HG02852 (cell line): ENCODE data around the gene MKLN1.
A peak's percentile ranks its signal among the peaks of the same experiment; 100 is the strongest.
"Not testable (repeated sequence)": the region's sequence is repeated elsewhere in the genome, so short reads cannot be mapped to it uniquely, and the experiment has no call there.

Experiments
- ATAC-seq: cut with Tn5 transposase; IDR thresholded peaks from one replicate; pipeline ENCODE4 v1.9.1; 2021; ENCODE audit warnings: mild to moderate bottlenecking, moderate library complexity; ENCODE audit not compliant: unreplicated experiment

MKLN1 gene

DNA sequence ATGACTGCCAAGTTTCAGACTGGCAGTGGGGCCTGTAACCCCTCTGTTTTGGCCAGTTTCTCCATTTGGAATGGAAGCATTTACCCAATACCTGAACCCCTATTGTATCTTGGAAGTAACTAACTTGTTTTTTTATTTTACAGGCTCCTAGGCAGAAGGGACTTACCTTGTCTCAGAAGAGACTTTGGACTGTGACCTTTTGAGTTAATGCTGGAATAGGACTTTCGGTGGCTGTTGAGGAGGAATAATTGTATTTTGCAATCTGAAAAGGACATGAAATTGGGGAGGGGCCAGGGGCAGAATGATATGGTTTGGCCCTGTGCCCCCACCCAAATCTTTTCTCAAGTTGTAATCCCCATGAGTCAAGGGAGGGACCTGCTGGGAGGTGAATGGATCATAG lies 20.0 kb upstream of the MKLN1 start:
- no peak for ATAC-seq

DNA sequence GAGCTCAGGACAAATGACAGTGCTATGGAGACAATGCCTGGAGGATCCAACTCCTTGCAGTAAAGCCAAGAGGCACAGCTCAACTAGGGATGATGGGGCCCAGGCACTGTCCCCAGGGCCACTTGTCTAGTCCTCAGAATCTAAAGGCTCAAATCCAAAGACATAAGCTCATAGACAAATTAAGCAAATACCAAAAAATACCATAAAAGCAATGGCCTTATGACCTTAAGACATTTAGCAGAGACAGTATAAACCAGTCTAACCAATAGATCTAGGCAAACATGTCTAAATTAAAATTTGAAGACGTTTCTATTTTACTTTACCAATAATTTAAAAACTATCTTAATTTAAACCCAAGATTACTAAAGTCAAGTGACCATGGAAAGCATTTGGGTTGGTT lies 14.8 kb upstream of the MKLN1 start:
- no peak for ATAC-seq

DNA sequence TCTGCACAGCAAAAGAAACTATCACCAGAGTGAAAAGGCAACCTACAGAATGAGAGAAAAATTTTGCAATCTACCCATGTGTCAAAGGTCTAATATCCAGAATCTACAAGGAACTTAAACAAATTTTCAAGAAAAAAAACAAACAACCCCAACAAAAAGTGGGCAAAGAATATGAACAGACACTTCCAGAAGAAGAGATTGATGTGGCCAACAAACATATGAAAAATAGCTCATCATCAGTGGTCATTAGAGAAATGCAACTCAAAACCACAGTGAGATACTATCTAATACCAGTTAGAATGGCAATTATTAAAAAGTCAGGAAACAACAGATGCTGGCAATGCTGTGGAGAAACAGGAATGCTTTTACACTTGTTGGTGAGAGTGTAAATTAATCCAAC lies 7.1 kb upstream of the MKLN1 start:
- no peak for ATAC-seq

DNA sequence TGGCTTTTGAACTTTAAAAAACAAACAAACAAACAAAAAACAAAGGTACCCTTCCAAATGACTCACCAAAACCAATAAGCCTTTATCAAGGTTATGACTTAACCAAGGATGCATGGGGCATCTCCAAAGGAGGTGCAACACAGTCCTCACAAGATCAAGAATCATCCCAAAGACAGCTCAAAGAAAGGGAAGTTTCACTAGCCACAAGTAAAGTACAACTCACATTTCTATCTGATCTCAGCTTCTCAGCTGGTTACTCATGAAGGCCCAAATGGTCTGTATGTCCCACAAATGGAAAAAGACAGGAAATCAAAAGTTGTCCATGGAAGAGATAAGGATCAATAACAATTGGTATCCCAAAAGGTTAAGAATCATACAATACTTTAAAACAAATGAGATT lies 6.0 kb upstream of the MKLN1 start:
- ATAC-seq, result no peak

DNA sequence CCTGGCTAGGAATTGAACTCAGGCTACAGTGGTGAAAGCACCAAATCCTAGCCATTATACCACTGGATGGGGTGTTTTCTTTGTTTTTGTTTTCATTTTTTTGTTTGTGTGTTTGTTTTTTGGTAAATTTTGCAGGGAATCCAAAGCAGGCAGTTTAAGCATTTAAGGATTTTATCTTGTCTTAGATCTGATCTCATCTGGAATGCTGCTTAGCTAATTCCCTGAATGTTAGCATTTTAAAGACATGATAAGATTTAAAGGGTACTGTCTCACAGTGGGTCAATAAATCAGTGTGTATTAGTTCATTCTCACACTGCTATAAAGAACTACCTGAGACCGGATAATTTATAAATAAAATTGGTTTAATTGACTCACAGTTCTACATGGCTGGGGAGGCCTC lies 5.6 kb upstream of the MKLN1 start:
- no peak for ATAC-seq

DNA sequence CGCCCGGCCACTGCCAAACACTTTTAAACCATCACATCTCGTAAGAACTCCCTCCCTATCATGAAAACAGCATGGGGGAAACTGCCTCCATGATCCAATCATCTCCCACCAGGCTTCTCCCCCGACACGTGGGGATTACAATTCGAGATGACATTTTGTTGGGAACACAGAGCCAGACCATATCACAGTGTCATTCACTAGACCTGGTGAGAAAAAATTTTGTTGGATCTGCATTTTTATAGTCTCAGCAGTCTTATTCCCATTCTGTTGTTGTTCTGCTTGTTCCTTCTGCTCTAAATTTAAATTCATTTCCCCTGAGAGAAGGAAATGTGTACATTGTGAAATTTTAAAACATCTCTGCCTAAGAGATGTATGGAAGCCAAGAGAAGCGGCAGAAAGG lies 4.8 kb upstream of the MKLN1 start:
- no peak for ATAC-seq

DNA sequence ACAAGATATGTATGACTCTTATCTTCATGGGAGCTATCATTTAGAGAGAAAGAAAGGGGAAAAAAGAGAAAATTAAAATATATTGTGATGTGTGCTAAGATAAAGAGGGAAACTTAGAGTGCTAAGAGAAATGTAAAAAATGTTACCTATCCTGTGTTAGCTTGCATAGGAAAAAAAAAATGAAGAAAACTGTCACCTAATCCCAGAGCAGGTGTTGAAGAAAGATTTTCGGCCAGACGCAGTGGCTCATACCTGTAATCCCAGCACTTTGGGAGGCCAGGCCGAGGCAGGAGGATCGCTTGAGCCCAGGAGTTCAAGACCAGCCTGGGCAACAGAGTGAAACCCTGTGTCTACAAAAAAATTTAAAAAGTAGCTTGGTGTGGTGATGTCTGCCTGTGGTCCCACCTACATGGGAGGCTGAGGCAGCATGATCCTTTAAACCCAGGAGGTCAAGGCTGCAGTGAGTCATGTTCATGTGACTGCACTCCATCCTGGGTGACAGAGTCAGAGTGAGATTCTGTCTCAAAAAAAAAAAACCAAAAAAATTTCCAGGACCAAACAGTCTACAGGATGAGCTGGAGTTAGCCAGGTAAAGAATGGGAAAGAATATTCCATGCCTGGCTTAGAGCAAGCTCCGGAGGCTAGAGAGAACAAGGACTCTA lies 2.4 kb upstream of the MKLN1 start:
- ATAC-seq, result no peak

DNA sequence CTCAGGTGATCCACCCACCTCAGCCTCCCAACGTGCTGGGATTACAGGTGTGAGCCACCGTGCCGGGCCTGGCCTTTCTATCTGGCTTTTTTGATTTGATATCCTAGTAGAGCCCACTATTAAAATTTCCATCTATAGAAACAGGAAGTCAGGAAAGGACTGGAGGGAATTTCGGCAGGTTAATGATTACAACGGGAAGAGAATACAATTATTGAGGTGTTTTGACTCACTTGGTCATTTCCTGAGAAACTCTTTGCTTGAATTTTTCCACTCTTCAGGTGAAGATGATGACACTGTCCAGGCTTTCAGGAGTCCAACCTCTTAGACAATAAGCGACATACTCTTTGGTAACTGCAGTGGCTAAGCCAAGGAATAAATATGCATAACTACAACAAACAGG lies 1.1 kb upstream of the MKLN1 start:
- no peak for ATAC-seq

DNA sequence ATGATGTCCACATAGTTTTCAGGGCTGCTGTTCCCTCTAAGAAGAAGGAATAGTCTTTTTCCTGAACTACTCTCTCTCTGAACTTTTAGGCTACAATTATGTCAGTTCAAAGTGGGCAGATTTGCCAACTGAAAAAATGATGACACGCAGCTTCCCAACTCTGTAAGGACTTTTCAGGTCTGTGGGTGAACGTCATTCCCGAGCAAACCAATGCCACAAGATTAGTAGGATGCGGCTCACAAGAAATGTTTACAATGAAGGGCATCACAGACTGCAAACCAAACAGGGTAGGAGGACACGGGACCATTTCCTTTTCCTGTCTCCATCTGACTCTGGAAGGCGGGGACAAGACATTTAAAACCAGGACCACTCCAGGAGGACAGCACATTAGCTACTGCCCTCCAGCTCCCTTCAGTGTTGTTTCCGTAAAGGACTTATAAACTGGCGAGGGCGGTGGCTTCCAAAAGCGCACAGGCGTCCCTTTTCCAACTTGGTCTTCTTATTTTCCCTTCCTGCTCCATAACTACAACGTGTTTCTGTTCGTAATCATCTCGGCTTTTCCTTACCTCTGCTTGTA lies 539 bp upstream of the MKLN1 start:
- peak; percentile 10 for ATAC-seq

DNA sequence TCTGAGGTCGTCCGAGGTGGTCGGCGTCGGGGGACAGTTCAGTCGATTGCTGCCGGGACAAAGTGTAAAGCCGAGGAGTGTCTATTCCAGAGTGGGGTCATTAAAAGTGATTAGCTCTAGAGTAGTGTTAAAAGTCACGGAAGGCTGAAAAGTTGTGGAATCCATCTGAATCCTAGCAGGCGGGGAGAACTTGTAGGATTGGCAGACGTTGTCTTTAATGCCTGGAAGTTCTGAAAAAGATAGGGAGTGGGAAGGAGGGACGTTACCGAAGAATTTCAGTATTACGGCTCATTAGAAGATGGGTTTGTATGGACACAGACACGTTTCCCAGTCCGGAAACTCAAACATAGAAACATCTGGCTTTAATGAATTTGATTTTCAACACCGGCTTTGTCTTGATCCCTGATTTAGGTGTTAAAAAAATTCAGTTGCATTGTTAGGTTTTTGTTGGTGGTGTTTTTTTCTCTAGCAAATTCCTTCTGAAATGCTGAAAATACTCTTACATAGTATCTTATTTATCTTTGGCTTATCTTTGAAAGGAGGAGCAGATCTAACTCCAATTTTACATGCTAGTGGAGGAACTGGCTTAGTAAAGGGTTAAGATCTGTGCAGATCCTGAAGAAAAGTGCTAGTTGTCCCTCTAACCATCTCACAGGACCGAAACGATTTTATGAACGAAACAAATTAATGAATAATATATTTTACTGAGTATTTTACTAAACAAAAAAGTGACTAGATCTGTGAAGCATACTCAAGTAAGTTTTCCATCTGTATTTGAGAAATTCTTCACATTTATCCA lies 900 bp downstream of the MKLN1 start:
- no peak for ATAC-seq

DNA sequence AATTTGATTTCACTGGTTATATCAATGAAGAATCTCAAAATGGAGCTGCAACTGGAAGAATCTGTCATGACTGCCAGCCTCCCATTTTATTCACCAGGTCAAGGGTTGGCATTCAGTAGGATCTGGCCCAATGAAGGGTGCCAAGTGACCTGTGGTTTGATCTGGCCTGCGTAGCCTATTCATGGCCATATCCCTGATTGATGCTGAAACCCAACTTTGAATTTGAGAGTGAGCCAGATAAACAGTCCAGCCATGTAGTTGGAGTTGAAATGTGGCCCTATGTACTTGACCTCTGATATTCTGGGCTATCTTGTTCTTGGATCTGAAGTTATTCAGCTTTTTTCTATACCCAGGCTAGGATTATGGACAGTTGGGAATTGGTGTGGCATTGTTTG lies 1.5 kb downstream of the MKLN1 start:
- ATAC-seq, result no peak

DNA sequence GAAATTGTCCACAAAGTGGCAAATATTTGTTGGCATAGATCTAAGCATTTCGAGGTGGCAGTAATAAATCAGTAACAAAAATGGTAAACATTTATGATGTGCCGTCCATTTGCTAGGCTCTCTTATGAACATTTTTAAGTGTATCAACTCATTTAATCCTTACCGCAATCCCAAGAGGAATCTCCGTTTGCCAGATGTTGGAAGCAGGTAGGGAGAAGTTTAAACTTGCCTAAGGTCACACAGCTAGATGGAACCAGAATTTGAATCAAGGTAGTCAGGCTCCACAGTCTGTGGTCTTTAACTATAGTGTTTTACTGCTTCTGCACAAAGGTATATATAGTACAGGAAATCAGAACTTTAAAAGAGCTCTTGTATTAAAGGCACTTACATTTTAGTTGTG lies 2.6 kb downstream of the MKLN1 start:
- ATAC-seq, result no peak

DNA sequence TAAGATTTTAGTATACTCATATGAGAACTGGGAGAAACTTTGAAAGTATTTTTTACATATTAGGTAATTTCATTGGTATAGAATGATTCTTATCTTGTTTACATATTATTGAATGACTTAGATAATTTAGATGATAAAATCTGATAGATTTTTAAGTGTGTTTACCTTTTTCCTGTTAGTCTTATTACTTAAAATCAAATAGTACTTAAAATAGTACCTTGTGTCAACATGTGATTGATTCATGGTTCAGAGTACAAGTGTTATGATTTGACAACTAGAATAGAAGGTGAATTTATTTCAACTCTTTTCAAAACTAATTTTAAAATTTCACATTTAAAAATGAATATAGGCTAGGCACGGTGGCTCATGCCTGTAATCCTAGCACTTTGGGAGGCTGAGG lies 4.1 kb downstream of the MKLN1 start:
- ATAC-seq, result no peak

DNA sequence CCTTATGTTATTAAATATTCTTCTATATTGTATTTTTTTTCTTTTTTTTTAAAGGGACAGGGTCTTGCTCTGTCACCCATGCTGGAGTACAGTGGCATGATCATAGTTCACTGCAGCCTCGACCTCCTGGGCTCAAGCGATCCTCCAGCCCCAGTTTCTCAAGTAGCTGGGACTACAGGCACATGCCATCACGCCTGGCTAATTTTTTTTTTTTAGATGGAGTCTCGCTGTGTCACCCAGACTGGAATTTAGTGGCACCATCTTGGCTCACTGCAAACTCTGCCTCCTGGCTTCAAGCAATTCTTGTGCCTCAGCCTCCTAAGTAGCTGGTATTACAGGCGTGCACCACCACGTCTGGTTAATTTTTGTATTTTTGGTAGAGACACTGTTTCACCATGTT lies 5.1 kb downstream of the MKLN1 start:
- ATAC-seq, result not testable (repeated sequence)

DNA sequence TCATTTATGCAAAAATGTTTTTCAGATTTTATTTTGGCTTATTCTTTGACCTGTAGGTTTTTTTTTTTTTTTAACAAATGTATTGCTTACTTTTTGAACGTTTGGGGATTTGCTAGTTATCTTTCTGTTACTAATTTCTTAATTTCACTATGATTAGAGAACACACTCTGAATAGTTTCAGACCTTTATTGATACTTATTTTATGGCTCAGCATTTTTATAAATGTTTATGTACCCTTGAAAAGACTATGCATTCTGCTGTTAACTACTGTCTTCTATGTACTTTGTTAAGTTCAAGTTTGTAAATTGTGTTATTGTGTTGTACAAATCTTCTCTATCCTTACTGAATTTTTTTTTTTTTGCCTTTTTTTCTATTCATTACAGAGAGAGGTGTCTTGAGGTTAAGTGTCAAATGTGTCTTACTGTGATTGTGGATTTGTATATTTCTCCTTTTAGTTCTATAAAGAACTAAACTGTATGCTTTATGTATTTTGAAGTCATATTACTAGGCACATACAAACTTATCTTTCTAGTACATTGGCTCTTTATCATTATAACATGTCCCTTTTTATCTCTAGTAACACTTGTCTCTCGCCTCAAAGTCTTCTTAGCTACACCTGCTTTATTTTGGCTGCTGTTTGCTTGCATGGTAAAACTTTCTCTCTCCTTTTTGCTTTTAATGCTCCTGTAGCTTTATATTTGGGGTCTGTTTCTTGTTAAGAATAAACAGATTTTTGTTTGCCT lies 8.1 kb downstream of the MKLN1 start:
- no peak for ATAC-seq

DNA sequence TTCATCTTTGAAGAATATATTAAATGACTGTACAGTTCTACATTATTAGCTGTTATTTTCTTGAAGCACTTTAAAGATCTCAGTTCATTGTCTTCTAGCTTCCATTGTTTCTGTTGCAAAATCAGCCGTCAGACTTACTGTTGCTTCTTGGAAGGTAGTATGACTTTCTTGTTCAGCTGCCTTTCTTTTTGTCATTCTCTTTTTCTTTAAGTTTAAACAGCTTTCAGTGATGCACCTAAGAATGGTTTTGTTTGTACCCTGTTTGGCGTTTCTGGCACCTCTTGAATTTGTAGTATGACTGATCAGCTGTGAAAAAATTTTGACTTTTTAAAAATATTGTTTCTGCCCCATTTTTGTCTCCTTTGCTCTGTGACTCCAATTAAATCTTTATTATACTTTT lies 9.3 kb downstream of the MKLN1 start:
- no peak for ATAC-seq

DNA sequence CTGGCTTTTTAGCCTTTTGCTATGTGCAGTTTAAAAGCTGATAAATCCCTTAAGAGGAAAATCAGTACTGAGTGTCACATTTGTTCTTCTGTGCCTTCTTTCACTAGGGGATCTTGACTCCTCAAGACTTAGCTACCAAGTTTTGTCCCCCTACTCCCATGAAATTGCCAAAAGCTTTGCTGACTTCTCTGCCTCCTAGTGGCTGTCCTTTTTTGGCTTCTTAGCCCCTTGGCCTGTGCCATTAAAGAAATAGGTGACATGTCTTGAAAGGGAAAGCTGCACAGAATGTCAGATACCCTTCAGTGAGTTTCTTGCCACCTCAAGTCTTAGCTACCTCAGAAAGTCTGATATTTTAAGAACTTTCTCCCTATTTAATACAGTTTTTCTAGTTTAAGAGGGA lies 10.5 kb downstream of the MKLN1 start:
- no peak for ATAC-seq

DNA sequence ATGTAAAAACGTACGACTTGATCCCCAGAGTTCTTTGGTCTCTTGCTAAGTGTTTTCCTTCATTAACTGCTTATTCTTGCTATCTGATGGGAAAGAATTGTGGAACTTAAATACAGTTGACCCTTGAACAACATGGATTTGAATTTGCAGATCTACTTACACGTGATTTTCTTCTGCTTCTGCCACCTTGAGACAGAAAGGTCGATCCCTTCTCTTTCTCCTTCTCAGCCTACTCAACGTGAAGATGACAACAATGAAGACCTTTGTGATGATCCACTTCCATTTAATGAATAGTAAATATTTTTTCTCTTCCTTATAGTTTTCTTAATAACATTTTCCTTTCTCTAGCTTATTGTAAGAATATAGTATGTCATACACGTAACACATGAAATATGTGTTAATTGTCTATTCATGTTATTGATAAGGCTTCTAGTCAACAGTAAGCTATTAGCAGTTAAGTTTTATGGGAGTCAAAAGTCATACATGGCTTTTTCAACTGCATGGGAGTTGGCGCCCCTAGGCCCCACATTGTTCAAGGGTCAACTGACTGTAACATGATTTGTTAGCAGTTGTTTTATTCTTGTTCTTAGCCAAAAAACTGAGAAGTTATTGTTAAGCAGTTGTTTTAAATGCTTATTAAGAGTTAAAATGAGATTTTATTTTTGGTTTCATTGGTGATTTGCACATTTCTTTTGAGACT lies 11.2 kb downstream of the MKLN1 start:
- no peak for ATAC-seq

DNA sequence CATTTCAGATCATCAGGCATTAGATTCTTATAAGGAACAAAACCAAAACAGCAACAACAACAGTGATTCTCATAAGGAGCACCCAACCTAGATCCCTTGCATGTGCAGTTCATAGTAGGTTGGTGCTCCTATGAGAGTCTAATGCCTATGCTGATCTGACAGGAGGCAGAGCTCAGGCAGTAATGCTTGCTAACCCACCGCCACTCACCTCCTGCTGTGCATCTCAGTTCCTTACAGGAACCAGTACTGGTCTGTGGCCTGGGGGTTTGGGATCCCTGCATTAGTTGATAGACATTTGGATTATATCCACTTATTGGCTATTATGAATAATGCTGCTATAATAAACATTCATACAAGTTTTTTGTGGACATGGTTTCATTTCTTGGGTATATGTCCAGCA lies 14.0 kb downstream of the MKLN1 start:
- ATAC-seq, result no peak

DNA sequence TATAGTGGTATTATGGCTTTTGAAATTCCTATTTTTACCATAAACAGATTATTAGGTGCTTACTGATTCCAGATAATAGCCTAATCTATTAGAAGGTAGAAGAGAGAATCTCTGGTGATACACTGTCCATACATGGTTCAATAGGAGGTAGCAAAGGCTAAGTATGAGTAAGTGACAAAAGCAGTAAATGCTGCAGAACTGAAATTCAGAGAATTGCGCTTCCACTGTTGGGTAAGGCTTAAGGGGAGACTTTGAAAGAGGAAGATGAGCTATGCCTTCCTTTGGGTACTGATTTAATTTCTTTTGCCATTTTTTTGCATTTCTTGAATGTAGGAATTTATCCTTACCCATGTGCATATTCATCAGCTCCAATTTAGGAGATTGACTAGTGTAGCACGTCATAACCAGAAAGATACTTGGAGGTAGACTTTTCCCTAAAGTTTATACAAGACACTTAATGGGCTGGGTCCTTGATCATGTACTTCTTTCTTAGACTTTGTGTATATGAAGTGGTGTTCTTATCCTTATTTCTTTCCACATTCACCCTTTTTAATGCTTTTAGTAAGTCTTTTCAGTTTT lies 15.3 kb downstream of the MKLN1 start:
- ATAC-seq, result no peak
